Measurements from ENCODE around the gene DIAPH1.

- peak; percentile 67 to 80 (median 71) for TF ChIP-seq CTCF (IDR thresholded peaks at IDR 0.05)
- no peak for TF ChIP-seq POLR2A (IDR thresholded peaks at IDR 0.05)
Measured at GRCh38 chr5:141557681-141558136, 61.1 kb downstream of the DIAPH1 start.

Data from Peyer's patch (tissue), 4 donors.